ENCODE measurements around the gene MLNR. TPM values are rescaled to one million over a fixed set of nuclear protein-coding genes. Genes with fewer than 3 reads are reported as not detected.

MLNR gene
- total and polyA plus RNA-seq, 2 experiments from 2014 or later: not detected

DNA sequence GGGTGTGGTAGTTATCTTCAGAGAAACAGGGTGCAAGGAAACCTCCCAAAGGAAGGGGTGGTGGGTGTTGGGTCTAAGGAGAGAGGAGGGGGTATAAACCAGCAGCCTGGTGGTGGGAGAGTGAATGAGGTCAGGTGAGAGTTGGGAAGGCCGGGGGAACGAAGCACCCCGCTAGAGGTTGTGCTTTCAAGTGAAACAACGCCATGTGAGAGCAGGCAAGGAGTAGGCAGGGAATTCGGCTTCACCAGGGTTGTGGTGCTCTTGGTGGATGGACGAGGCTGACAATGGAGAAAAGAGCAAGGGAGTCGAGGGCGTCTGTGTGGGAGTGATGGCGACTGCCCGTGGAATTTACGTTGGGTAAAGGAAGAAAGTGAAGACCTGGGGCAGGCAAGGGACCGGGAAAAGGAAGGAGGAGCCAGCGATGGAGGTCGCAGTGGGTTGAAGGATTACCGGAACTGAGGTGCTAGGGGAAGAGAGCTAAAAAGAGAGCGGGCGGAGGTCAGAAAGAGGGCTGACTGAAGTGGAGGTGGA, 2.1 kb upstream of the MLNR start:
- TF ChIP-seq EZH2phosphoT487 (IDR thresholded peaks at IDR 0.05; ENCODE audit: low read depth, severe bottlenecking, unreplicated experiment): no peak
- TF ChIP-seq, protein P1, sequence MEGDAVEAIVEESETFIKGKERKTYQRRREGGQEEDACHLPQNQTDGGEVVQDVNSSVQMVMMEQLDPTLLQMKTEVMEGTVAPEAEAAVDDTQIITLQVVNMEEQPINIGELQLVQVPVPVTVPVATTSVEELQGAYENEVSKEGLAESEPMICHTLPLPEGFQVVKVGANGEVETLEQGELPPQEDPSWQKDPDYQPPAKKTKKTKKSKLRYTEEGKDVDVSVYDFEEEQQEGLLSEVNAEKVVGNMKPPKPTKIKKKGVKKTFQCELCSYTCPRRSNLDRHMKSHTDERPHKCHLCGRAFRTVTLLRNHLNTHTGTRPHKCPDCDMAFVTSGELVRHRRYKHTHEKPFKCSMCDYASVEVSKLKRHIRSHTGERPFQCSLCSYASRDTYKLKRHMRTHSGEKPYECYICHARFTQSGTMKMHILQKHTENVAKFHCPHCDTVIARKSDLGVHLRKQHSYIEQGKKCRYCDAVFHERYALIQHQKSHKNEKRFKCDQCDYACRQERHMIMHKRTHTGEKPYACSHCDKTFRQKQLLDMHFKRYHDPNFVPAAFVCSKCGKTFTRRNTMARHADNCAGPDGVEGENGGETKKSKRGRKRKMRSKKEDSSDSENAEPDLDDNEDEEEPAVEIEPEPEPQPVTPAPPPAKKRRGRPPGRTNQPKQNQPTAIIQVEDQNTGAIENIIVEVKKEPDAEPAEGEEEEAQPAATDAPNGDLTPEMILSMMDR (IDR thresholded peaks at IDR 0.05; ENCODE audit: poor library complexity): no peak
- no peak for TF ChIP-seq EZH2 (IDR thresholded peaks at IDR 0.05; ENCODE audit: borderline replicate concordance)
- Histone ChIP-seq H3K4me1 (ENCODE audit: insufficient read depth) (no peaks in the 10 kb centered on the region), H4K20me1 (ENCODE audit: insufficient read depth, poor library complexity, severe bottlenecking) (no peaks in the 10 kb centered on the region), H3K27ac (no peak overlapping the region), H3K79me2 (no peaks in the 10 kb centered on the region), H3K27me3 (peaks cover 68% of the 10 kb centered on the region), H3K9me2 (replicated peaks; ENCODE audit: insufficient read depth) (no peaks in the 10 kb centered on the region), H3K4me3 (no peak overlapping the region), H3K9me3 (ENCODE audit: low read depth) (no peaks in the 10 kb centered on the region), H3K4me2 (peak overlapping the region; percentile 53), H2AFZ (no peak overlapping the region), H3K36me3 (replicated peaks; ENCODE audit: insufficient read depth, low read depth) (no peaks in the 10 kb centered on the region)
- DNase-seq (ENCODE audit: low spot score): no peak
- 52% methylated on average over 17 of the region's 17 CpGs for WGBS (ENCODE audit: low lambda C conversion rate, missing lambda C conversion rate)

DNA sequence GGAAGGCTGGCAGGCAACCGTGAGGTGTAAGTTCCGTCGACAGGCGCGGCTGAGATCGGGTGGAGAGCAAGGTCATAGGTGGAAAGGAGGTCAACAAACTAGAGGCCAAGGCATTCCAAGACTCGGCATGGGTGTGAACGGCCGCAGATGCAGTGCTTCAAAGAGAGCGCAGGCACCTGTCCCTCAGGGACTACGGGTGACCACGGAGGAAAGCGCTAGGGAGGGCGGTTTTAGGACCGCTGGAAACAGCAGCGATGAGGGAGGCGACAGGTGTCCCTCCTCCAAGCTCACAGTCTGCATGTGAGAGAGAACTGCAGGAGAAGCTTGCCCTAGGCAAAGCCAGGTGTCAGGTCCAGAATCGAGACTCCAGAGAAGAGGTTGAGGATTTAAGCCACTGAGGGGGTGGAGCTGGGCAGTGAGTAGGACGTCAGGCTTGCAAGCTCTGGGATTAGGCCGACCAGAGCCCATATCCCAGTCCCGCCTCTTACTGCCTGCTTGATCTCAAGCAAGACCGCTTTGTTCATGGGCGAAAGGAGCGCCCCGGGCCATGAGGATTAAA, 1.6 kb upstream of the MLNR start:
- DNase-seq (ENCODE audit: low spot score): no peak
- Histone ChIP-seq H4K20me1 (ENCODE audit: insufficient read depth, poor library complexity, severe bottlenecking) (no peaks in the 10 kb centered on the region), H3K79me2 (no peaks in the 10 kb centered on the region), H3K27me3 (peaks cover 73% of the 10 kb centered on the region), H3K4me1 (ENCODE audit: insufficient read depth) (no peaks in the 10 kb centered on the region), H3K9me3 (ENCODE audit: low read depth) (no peaks in the 10 kb centered on the region), H3K4me3 (no peak overlapping the region), H3K4me2 (peak overlapping the region; percentile 53), H3K27ac (no peak overlapping the region), H3K9me2 (replicated peaks; ENCODE audit: insufficient read depth) (no peaks in the 10 kb centered on the region), H2AFZ (no peak overlapping the region), H3K36me3 (replicated peaks; ENCODE audit: insufficient read depth, low read depth) (no peaks in the 10 kb centered on the region)
- WGBS (ENCODE audit: low lambda C conversion rate, missing lambda C conversion rate): 23% methylated on average over 25 of the region's 25 CpGs
- TF ChIP-seq, protein P1 (IDR thresholded peaks at IDR 0.05; ENCODE audit: poor library complexity): no peak
- no peak for TF ChIP-seq EZH2phosphoT487 (IDR thresholded peaks at IDR 0.05; ENCODE audit: low read depth, severe bottlenecking, unreplicated experiment)
- TF ChIP-seq EZH2 (IDR thresholded peaks at IDR 0.05; ENCODE audit: borderline replicate concordance): peak; percentile 34

DNA sequence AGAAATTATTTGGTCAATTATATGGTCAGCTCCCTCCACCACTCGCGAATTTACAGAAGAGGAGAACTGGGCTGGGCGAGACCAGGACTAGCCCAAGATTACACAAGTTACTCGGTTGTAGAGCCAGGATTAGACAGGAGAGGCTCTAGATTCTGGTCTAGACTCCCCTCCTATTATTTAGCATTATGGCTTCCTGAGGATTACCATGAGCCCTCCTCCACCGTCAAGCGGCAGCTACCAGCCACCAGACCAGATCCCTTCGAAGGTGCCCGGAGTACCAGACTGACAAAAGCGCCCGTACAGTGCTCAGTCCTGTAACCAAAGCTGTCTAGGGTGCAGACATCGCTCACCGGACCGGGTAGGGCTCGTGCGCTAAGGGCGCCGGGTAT, 497 bp upstream of the MLNR start:
- 19% methylated on average over 17 of the region's 17 CpGs for WGBS (ENCODE audit: low lambda C conversion rate, missing lambda C conversion rate)
- TF ChIP-seq EZH2 (IDR thresholded peaks at IDR 0.05; ENCODE audit: borderline replicate concordance): no peak
- no peak for TF ChIP-seq EZH2phosphoT487 (IDR thresholded peaks at IDR 0.05; ENCODE audit: low read depth, severe bottlenecking, unreplicated experiment)
- TF ChIP-seq, protein P1 (IDR thresholded peaks at IDR 0.05; ENCODE audit: poor library complexity): no peak
- Histone ChIP-seq H4K20me1 (ENCODE audit: insufficient read depth, poor library complexity, severe bottlenecking) (no peaks in the 10 kb centered on the region), H2AFZ (no peak overlapping the region), H3K27ac (no peak overlapping the region), H3K4me3 (peak overlapping the region; percentile 29), H3K36me3 (replicated peaks; ENCODE audit: insufficient read depth, low read depth) (no peaks in the 10 kb centered on the region), H3K9me2 (replicated peaks; ENCODE audit: insufficient read depth) (no peaks in the 10 kb centered on the region), H3K79me2 (no peaks in the 10 kb centered on the region), H3K4me2 (peak overlapping the region; percentile 79), H3K4me1 (ENCODE audit: insufficient read depth) (no peaks in the 10 kb centered on the region), H3K27me3 (peaks cover 83% of the 10 kb centered on the region), H3K9me3 (ENCODE audit: low read depth) (no peaks in the 10 kb centered on the region)
- no peak for DNase-seq (ENCODE audit: low spot score)
